DOHH2 (cell line): Measurements from ENCODE around the gene COL8A1.

Source experiments
- CTCF ChIP-seq: fragments of 200-600 bp; sonication (generic); IDR thresholded peaks from one replicate; pipeline ENCODE4 v1.5.1; 2014; ENCODE audit warnings: antibody characterized with exemption, mild to moderate bottlenecking, low read depth, low read length; ENCODE audit not compliant: poor library complexity, severe bottlenecking
- EZH2phosphoT487 ChIP-seq: fragments of 200-600 bp; sonication (generic); IDR thresholded peaks from 2 replicates; pipeline ENCODE4 v1.6.1; 2017; ENCODE audit warnings: borderline replicate concordance, mild to moderate bottlenecking, antibody characterized with exemption, low read length, moderate library complexity, mixed read lengths

GRCh38 chr3:99774467-99774866 is 136.1 kb downstream of the COL8A1 start:
- TF ChIP-seq CTCF (no peak), EZH2phosphoT487 (no peak)
